Measurements from ENCODE around the gene ZNF454.

Gene ZNF454

GRCh38 chr5:178965465-178966055, 24.6 kb downstream of the ZNF454 start:
- FAIRE-seq = no peak

GRCh38 chr5:178981381-178981780, 40.4 kb downstream of the ZNF454 start:
- DNase-seq (ENCODE audit: insufficient read length, low spot score) (no peak), FAIRE-seq (no peak)
- TF ChIP-seq CTCF (IDR thresholded peaks at IDR 0.05; ENCODE audit: insufficient read depth, missing control alignments) = no peak

More at GRCh38 chr5:178965465-178966055, 24.6 kb downstream of the ZNF454 start:
- no peak for DNase-seq (ENCODE audit: insufficient read length, low spot score)
- TF ChIP-seq CTCF (IDR thresholded peaks at IDR 0.05; ENCODE audit: insufficient read depth, missing control alignments) = no peak

GRCh38 chr5:178982941-178983340, 41.9 kb downstream of the ZNF454 start:
- FAIRE-seq = no peak

GRCh38 chr5:178983728-178984127, 42.7 kb downstream of the ZNF454 start:
- DNase-seq (ENCODE audit: insufficient read length, low spot score) (no peak), FAIRE-seq (no peak)
- no peak for TF ChIP-seq CTCF (IDR thresholded peaks at IDR 0.05; ENCODE audit: insufficient read depth, missing control alignments)

More at GRCh38 chr5:178982941-178983340, 41.9 kb downstream of the ZNF454 start:
- DNase-seq (ENCODE audit: insufficient read length, low spot score) = no peak
- no peak for TF ChIP-seq CTCF (IDR thresholded peaks at IDR 0.05; ENCODE audit: insufficient read depth, missing control alignments)

- TF ChIP-seq CTCF (IDR thresholded peaks at IDR 0.05; ENCODE audit: insufficient read depth, missing control alignments) = no peak
- FAIRE-seq (no peak), DNase-seq (ENCODE audit: insufficient read length, low spot score) (no peak)
Observed at GRCh38 chr5:178984145-178985072, 43.4 kb downstream of the ZNF454 start.

GRCh38 chr5:178986326-178986960, 45.4 kb downstream of the ZNF454 start:
- DNase-seq (ENCODE audit: insufficient read length, low spot score) = no peak

More at GRCh38 chr5:178986326-178986960, 45.4 kb downstream of the ZNF454 start:
- FAIRE-seq = no peak
- TF ChIP-seq CTCF (IDR thresholded peaks at IDR 0.05; ENCODE audit: insufficient read depth, missing control alignments) = no peak
